Activated CD8-positive, alpha-beta memory T cell treated with anti-CD3 and anti-CD28 coated beads, Interleukin-2, amount 50 U/mL, for 1 hour (primary cell): ENCODE results near the gene PTPRU.
A peak's percentile ranks its signal among the peaks of the same experiment; 100 is the strongest.

Source experiments
- DNase-seq: peaks from one replicate; pipeline ENCODE4 v3.0.0-alpha.2; 2020; ENCODE audit errors: extremely low read depth

PTPRU gene

DNA sequence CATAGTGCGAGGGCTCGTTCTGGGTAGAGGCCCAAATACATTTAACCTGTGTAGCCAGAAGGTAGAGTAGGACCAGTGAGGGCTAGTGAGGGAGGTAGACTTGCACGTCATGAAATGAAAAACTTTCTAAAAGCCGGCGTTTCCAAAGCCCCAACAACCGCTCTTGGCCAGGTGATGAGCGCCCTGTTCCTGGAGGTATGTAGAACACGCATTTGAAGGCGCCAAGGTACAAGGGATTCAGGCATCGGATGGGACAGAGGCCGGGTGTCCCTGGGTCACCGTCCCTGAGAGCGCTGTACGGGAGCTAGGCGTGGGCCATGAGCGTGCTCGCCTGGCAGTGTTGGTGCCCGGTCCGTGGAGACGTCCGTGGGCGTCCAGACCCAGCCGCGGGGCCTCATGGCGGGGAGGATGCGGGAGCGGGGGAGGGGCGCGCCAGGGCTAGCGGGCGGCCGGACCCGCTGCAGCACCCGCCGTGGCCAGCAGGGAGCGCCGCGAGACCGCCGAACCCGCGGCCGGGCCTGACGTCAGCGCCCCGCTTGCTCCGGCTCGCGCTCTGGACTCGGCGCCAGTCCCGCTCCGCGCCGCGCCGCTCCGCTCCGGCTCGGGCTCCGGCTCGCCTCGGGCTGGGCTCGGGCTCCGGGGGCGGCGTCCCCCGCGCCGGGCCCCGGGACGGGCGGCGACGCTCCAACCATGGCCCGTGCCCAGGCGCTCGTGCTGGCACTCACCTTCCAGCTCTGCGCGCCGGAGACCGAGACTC is at the start of gene PTPRU:
TSS of gene PTPRU (plus strand) at position 568 of the 757 bp plus-strand sequence. CDS start at position 691, 123 bp downstream.
- peak; percentile 22 for DNase-seq

DNA sequence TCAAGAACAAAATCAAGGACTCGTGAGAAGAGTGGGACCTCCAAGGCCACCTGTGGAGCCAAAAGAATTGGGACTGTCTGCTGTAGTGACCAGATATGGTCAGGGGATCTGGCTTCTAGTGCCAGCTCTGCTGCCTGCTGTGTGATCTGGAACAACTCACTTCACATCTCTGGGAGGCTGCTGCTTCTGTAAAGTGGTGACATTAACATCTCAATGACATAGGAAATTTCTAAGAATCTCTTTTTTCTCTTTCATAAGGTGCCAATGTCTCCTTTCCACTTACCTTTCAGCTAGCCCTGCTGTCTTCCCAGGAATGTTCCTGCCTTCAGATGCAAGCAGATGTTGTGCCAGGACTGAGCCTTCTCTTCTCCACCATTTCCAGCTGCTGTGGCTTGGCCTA is 49.6 kb upstream of the PTPRU start:
- DNase-seq: no peak

GRCh38 chr1:29190718-29191117 is 45.6 kb upstream of the PTPRU start:
- DNase-seq: no peak

- DNase-seq: no peak
Measured at GRCh38 chr1:29193879-29194455, 42.4 kb upstream of the PTPRU start.

DNA sequence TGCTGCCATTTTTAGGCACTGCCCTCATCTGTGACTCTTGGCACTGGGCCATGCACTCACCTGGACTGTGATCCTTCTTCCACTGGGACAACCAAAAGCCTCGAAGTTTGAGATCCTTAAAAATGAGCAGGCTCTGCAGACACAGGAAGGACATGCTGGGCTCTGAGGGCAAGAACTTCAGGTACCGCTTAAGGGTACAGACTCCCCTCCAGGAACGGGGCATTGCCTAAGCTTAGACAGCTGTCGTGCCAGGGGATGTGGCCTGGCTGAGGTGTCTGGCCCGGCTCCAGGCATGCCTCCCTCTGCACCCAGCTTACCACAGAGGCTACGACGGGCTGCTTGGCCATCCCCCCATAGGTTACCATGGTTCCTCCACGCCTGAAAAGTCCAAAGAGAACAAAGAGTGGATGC is 40.4 kb upstream of the PTPRU start:
- DNase-seq: no peak

DNA sequence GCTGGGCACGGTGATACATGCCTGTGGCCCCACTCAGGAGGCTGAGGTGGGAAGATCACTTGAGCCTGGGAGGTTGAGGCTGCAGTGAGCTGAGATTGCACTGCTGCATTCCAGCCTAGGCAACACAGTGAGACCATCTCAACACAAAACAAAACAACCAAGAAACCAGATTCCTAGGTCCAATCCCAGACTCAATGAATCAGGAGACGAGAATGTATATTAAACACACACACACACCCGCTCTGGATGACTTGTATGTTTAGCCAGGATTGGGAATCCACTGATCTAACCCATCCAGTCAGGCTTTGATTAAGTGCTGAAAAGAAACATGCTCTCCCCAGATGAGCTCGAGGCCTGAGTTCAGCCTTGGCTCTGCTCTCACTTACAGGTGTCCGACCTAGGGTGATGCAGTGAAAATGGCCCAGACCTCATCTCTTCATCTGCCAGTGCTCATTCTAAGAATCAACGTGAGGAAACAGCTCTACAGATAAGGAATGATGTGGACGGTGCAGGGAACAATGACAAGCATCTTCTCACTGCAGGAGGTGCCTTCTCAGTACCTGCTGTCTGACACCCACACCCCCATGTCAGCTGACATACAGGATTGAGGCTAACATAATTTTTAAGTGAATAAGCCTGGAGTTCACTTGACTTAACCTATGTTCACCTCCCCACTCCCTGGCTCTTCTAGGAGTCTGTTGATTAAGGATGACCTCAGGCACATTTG is 39.3 kb upstream of the PTPRU start:
- DNase-seq: no peak

- DNase-seq: no peak
Measured at GRCh38 chr1:29197590-29197924, 38.8 kb upstream of the PTPRU start.

GRCh38 chr1:29197993-29198392 is 38.3 kb upstream of the PTPRU start:
- no peak for DNase-seq

- no peak for DNase-seq
Measured at GRCh38 chr1:29200906-29201594, 35.3 kb upstream of the PTPRU start.

DNA sequence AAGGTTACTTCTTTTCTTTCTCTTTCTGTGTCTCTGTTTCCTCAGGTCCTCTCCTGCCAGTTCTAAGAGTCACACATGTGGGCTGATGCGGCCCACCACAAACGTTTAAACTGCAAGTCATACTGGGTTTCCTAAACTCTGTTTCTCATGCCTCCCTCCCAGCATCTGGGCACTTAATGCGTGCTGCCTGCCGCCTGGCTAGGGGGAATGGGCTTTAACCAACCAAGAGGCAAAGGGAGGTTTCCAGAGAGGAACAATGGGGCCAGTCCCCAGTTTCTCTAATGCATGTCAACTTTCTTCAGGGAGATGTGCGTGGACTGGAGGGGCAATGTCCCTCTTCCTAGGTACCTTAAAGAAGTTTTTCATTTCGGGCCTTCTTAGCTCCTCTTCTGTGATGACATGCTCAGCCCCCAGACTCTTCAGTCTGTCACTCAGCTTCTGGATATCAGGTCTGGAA is 34.7 kb upstream of the PTPRU start:
- no peak for DNase-seq

DNA sequence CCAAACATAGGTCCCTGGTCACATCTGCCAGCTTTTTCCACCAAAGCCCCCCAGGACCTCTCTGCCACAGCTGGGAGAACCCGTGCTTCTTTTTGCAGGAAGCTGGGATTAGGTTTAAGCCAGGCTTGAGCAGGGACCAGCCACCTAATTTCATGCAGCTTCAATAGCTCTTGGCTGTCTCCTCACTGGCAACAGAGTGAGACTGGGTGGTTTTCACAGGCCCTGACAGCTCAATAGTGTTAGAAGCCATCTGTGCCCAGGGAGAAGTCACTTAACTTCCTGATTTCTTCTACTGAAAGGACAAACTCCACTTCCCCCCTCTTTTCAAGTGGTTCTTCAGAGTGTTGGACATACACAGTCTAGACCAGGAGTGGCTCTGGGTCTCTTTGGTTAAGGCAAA is 34.3 kb upstream of the PTPRU start:
- DNase-seq: no peak

- peak; percentile 78 for DNase-seq
Measured at GRCh38 chr1:29202584-29203340, 33.6 kb upstream of the PTPRU start.

DNA sequence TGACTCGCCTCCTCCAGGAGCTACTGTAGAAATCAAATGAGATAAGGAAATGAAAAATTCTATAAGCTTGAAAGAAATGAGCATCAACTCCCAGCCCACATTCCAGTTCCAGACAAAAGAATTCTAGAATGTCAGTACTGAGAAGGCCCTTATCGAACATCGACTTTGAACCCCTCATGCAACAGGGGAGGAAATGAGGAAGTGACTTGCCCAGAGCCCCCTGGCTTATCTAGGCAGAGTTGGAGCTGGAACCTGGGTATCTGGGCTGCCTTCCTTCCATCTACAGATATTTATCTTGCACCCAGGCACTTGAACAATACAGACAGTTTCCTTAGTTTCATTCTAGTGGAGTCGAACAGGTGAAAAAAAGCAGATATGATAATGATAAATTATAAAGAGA is 27.9 kb upstream of the PTPRU start:
- no peak for DNase-seq

DNA sequence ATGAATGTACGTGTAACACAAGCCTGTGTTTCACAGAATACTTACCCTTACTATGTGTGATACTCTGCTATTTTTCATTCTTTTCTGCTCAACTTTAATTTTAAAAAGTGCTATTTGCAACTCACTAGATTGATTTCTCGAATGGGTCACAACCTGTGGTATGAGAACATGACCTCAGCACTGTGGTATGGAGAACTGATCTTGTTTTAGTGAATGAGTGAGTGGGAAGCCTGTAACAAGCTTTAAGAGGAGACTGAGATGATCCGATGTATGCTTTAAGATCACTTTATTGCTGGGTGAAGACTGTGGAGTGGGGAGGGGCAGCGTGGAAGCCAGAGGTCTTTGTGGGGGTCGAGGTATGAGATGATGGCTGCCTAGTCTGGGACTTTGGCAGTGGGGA is 27.1 kb upstream of the PTPRU start:
- no peak for DNase-seq

GRCh38 chr1:29210278-29211085 is 25.8 kb upstream of the PTPRU start:
- DNase-seq: no peak

DNA sequence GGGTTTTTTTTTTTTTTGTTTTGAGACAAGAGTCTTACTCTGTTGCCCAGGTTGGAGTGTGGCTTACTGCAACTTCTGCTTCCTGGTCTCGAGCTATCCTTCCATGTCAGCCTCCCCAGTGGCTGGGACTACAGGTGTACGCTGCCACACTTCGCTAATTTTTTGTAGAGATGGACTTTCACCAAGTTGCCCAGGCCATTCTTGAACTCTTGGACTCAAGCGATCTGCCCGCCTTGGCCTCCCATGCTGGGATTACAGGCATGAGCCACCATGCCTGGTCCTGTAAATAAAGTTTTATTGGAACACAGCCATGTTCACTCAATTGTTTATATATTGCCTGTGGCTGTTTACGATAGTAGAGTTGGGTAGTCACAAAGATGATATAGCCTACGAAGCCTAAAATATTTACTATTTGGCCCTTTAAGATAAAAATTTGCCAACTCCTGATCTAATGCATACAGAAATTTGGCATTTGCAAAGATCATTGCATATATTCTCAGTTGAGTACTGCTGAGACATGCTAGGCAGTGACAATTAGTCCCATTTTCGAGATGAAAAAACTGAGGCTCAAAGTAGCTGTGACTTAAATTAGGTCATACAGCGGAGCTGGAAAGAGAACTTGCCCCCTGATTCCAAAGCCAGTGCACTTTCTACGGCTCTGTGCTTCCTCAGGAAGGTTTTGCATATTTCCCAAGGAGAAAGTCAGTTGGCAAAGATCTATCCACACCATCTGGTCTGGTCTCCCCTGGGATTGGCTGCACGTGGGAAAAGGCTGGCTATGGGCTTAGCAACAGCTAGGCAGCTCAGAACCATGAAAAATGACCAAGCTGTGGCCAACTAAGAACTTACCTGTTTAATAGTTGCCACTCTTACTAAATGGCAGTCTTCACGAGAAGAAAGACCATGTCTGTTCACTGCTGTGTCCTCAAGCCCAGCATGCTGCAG is 25.0 kb upstream of the PTPRU start:
- no peak for DNase-seq

DNA sequence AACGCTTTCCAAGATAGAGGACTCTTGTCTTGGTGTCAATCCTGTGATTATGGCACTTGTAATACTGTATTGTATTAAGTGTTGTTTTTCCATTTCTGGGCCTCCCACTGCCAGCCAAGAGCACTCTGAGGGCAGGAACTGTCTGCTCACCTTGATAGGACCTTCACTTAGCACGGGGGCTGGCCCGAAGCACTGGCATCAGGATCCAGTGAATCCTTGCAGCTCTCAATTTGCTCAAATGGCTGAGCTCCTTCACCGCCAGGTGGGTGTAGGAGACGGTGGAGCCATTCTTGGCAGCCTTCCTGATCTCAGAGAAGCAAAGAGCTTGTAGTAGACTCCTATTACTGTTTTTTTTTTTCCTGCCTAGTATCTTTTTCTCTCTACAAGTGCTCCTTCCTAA is 23.3 kb upstream of the PTPRU start:
- no peak for DNase-seq

- no peak for DNase-seq
Measured at GRCh38 chr1:29217633-29218032, 18.7 kb upstream of the PTPRU start.

DNA sequence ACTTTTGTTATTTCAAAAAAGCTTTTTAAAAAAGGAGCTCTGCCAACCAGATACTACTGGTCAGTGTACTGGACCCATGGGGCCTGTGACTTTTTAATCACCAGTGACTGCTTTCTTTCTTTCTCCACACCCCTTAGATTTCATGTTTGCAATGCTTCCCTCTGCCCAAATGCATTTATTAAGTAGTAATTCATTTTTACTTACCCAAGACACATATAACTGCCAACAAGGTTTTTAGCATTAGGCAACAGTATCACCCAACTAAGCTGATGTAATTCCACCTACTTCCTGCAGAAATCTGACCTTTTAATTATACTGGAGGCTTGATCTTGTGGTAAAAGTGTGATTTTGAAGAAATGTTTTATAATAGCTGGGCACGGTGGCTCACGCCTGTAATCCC is 18.1 kb upstream of the PTPRU start:
- no peak for DNase-seq

DNA sequence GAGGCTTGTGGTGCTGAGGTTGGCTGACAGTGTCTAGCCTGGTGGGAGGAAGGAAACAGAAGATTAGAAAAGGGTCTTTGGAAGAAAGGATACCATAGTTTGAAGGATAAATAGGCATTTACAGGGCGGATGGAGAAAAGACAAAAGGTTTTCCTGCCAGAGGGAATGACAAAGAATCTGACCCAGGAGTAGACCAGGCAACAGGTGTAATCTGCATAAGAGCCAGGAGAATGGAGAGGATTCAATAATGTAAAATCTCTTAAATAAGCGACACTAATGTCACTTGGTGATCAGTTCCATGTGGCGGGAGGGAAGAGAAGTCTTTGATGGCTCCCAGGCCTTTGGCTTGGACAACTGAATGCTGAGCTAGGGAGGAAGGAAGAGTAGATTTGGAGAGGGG is 15.0 kb upstream of the PTPRU start:
- DNase-seq: no peak
